HCT116 (cell line): ENCODE data around the gene ZNF182.
"Not testable (repeated sequence)": the region's sequence is repeated elsewhere in the genome, so short reads cannot be mapped to it uniquely, and the experiment has no call there.

Experiments used
- ATF3 ChIP-seq: IDR thresholded peaks from 2 replicates; pipeline ENCODE4 v1.6.1; 2012
- CTCF ChIP-seq, 3 experiments: fragments of 200-600 bp in 1 of 3; sonication (generic) in 1 of 3; IDR thresholded peaks in 2 of 3; conservative IDR thresholded peaks in 1 of 3; 2 replicates each; pipeline ENCODE4 v1.5.1; 2012 to 2017; ENCODE audit warnings: low read depth in 2 of 3, low read length in 2 of 3, antibody characterized with exemption in 1 of 3, borderline replicate concordance in 1 of 3, control low read depth in 1 of 3, mild to moderate bottlenecking in 1 of 3, mixed read lengths in 1 of 3, mixed run types in 1 of 3, moderate library complexity in 1 of 3; ENCODE audit not compliant: insufficient read depth in 1 of 3
- EGR1 ChIP-seq: IDR thresholded peaks from 2 replicates; pipeline ENCODE4 v1.6.1; 2012; ENCODE audit warnings: low read depth
- JUND ChIP-seq: IDR thresholded peaks from 2 replicates; pipeline ENCODE4 v1.6.1; 2012
- MAX ChIP-seq: IDR thresholded peaks from 2 replicates; pipeline ENCODE4 v1.6.1; 2012
- POLR2A ChIP-seq: IDR thresholded peaks from 2 replicates; pipeline ENCODE4 v1.7.0; 2011; ENCODE audit warnings: borderline replicate concordance; ENCODE audit not compliant: insufficient read depth, insufficient read length; ENCODE audit errors: extremely low read depth
- POLR2AphosphoS5 ChIP-seq: IDR thresholded peaks from 2 replicates; pipeline ENCODE4 v1.6.1; 2011; ENCODE audit warnings: mild to moderate bottlenecking, low read depth, low read length, moderate library complexity
- REST ChIP-seq: IDR thresholded peaks from 2 replicates; pipeline ENCODE4 v1.6.1; 2012; ENCODE audit warnings: low read depth
- ZBTB33 ChIP-seq: IDR thresholded peaks from 2 replicates; pipeline ENCODE4 v1.6.1; 2011; ENCODE audit warnings: mild to moderate bottlenecking, low read length, moderate library complexity; ENCODE audit not compliant: insufficient replicate concordance; ENCODE audit errors: extremely low read depth

GRCh38 chrX:47961830-47962229 is 42.0 kb downstream of the ZNF182 start:
- TF ChIP-seq JUND; CTCF (IDR thresholded peaks at IDR 0.05 in 2 of 3, conservative IDR thresholded peaks at IDR 0.05 in 1 of 3; ENCODE audit: borderline replicate concordance in 1 of 3, insufficient read depth in 1 of 3, low read depth in 2 of 3, low read length in 2 of 3); REST; EGR1; POLR2A; POLR2AphosphoS5; MAX; ATF3; ZBTB33: not testable (repeated sequence)
